ENCODE data around the gene MRPL40.

GRCh38 chr22:19412923-19413322 lies 19.4 kb upstream of the MRPL40 start:
- TF ChIP-seq RAD21 (conservative IDR thresholded peaks at IDR 0.05) (no peak), EP300 (conservative IDR thresholded peaks at IDR 0.05; ENCODE audit: poor library complexity, severe bottlenecking) (no peak)
